SK-N-SH (cell line): ENCODE measurements around the gene CD6. TPM values are rescaled to one million over a fixed set of nuclear protein-coding genes. Genes with fewer than 3 reads are reported as not detected.

ENCODE experiments used
- CTCF ChIA-PET: fragments of 300-600, 350-600 bp; formaldehyde crosslinking; extraction: SDS; loops from one replicate; lab custom pipeline; 2021; lab: Yijun Ruan, JAX
- POLR2A ChIA-PET: fragments of 350-600 bp; sonication (Branson Sonifier 250); formaldehyde crosslinking; extraction: SDS; loops from one replicate; lab custom pipeline; 2020; ENCODE audit warnings: antibody characterized with exemption, inconsistent platforms; lab: Yijun Ruan, JAX
- DNase-seq: peaks from one replicate; pipeline ENCODE4 v3.0.0; 2012
- H2AFZ ChIP-seq: fragments of 200-600 bp; sonication (generic); 2 replicates; pipeline ENCODE4 v1.8.1; 2016; ENCODE audit warnings: antibody characterized with exemption, mild to moderate bottlenecking, low read depth
- H3F3A ChIP-seq: fragments of 200-600 bp; sonication (generic); replicated peaks from 2 replicates; pipeline ENCODE3; 2016; ENCODE audit warnings: antibody characterized with exemption, mild to moderate bottlenecking; ENCODE audit not compliant: insufficient read depth
- H3K27ac ChIP-seq, 2 experiments: fragments of 200-500 bp in 1 of 2; fragments of 200-600 bp in 1 of 2; sonication (Bioruptor generic) in 1 of 2; sonication (generic), shearing (Covaris generic) in 1 of 2; 2 replicates each; pipeline versions ENCODE4 v1.5.1 to v1.6.1; 2014 to 2016; ENCODE audit warnings: low read depth in 2 of 2, inconsistent platforms in 1 of 2, low read length in 1 of 2, mild to moderate bottlenecking in 1 of 2, mixed read lengths in 1 of 2
- H3K27me3 ChIP-seq: fragments of 200-600 bp; sonication (generic), shearing (Covaris generic); 2 replicates; pipeline ENCODE4 v1.6.1; 2016; ENCODE audit warnings: mixed run types; ENCODE audit not compliant: insufficient read depth
- H3K36me3 ChIP-seq, 2 experiments: fragments of 200-500 bp in 1 of 2; fragments of 200-600 bp in 1 of 2; sonication (Bioruptor generic) in 1 of 2; sonication (generic) in 1 of 2; replicated peaks in 1 of 2; 2 replicates each; pipeline versions ENCODE3 to v1.5.1; 2014 to 2016; ENCODE audit warnings: low read length in 1 of 2, mild to moderate bottlenecking in 1 of 2; ENCODE audit not compliant: insufficient read depth in 2 of 2, control insufficient read depth in 1 of 2
- H3K4me1 ChIP-seq, 2 experiments: fragments of 200-500 bp in 1 of 2; fragments of 200-600 bp in 1 of 2; sonication (Bioruptor generic) in 1 of 2; sonication (generic), shearing (Covaris generic) in 1 of 2; 2 replicates each; pipeline versions ENCODE4 v1.5.1 to v1.6.1; 2014 to 2016; ENCODE audit warnings: low read depth in 1 of 2, low read length in 1 of 2, mixed run types in 1 of 2; ENCODE audit not compliant: insufficient read depth in 2 of 2, control insufficient read depth in 1 of 2
- H3K4me2 ChIP-seq: fragments of 200-600 bp; sonication (generic), shearing (Covaris generic); 2 replicates; pipeline ENCODE4 v1.6.1; 2017; ENCODE audit warnings: mixed run types
- H3K4me3 ChIP-seq, 2 experiments: fragments of 200-500 bp in 1 of 2; fragments of 200-600 bp in 1 of 2; sonication (Bioruptor generic) in 1 of 2; sonication (generic), shearing (Covaris generic) in 1 of 2; 2 replicates each; pipeline versions ENCODE4 v1.5.1 to v1.8.1; 2014 to 2016; ENCODE audit warnings: low read depth in 2 of 2, inconsistent platforms in 1 of 2, low read length in 1 of 2, mild to moderate bottlenecking in 1 of 2, mixed read lengths in 1 of 2, moderate library complexity in 1 of 2
- H3K79me2 ChIP-seq: fragments of 200-600 bp; sonication (generic); 2 replicates; pipeline ENCODE4 v1.8.1; 2017; ENCODE audit warnings: mild to moderate bottlenecking; ENCODE audit not compliant: insufficient read depth
- H3K9ac ChIP-seq: fragments of 200-600 bp; sonication (generic); 2 replicates; pipeline ENCODE4 v1.6.1; 2017; ENCODE audit warnings: mixed run types
- H3K9me2 ChIP-seq: fragments of 200-600 bp; sonication (generic); 2 replicates; pipeline ENCODE4 v1.6.1; 2017; ENCODE audit warnings: mixed run types
- H3K9me3 ChIP-seq: fragments of 200-600 bp; sonication (generic); 2 replicates; pipeline ENCODE4 v1.6.1; 2017; ENCODE audit warnings: mixed run types, mild to moderate bottlenecking, moderate library complexity
- H4K20me1 ChIP-seq: fragments of 200-600 bp; sonication (generic); 2 replicates; pipeline ENCODE4 v1.6.1; 2017; ENCODE audit warnings: mild to moderate bottlenecking, mixed run types; ENCODE audit not compliant: insufficient read depth
- EP300 ChIP-seq, 2 experiments: IDR thresholded peaks; 2 replicates each; pipeline versions ENCODE4 v1.4.0 to v1.6.1; 2012; ENCODE audit warnings: borderline replicate concordance in 1 of 2, low read depth in 1 of 2, low read length in 1 of 2
- FOSL2 ChIP-seq: IDR thresholded peaks from 2 replicates; pipeline ENCODE4 v1.4.0; 2012; ENCODE audit warnings: low read depth, mild to moderate bottlenecking, moderate library complexity, borderline replicate concordance
- GABPA ChIP-seq: IDR thresholded peaks from 2 replicates; pipeline ENCODE4 v1.4.0; 2012; ENCODE audit warnings: low read depth, mild to moderate bottlenecking
- MXI1 ChIP-seq: IDR thresholded peaks from 2 replicates; pipeline ENCODE4 v1.6.1; 2012; ENCODE audit warnings: mild to moderate bottlenecking, low read depth, low read length, improper control_type of control experiment
- NFIC ChIP-seq: IDR thresholded peaks from 2 replicates; pipeline ENCODE4 v1.4.0; 2012; ENCODE audit warnings: borderline replicate concordance
- NRF1 ChIP-seq: IDR thresholded peaks from 2 replicates; pipeline ENCODE4 v1.6.1; 2012; ENCODE audit warnings: low read depth, mild to moderate bottlenecking, low read length
- POLR2AphosphoS5 ChIP-seq: IDR thresholded peaks from 2 replicates; pipeline ENCODE4 v1.6.1; 2012; ENCODE audit warnings: low read depth, low read length
- RAD21 ChIP-seq: IDR thresholded peaks from 2 replicates; pipeline ENCODE4 v1.6.1; 2012; ENCODE audit warnings: mild to moderate bottlenecking, low read length
- RCOR1 ChIP-seq: fragments of 150-350 bp; IDR thresholded peaks from 2 replicates; pipeline ENCODE4 v1.6.1; 2017; ENCODE audit warnings: antibody characterized with exemption, low read length
- RFX5 ChIP-seq: IDR thresholded peaks from 2 replicates; pipeline ENCODE4 v1.6.1; 2012; ENCODE audit warnings: mild to moderate bottlenecking, improper control_type of control experiment, low read length
- SIN3A ChIP-seq: IDR thresholded peaks from 2 replicates; pipeline ENCODE4 v1.6.1; 2012; ENCODE audit warnings: low read depth, mild to moderate bottlenecking, low read length, moderate library complexity, borderline replicate concordance
- TCF12 ChIP-seq: IDR thresholded peaks from 2 replicates; pipeline ENCODE4 v1.4.0; 2012
- YY1 ChIP-seq: IDR thresholded peaks from 2 replicates; pipeline ENCODE4 v1.4.0; 2012; ENCODE audit warnings: low read depth, mild to moderate bottlenecking
- WGBS: methylation state at CpG from one replicate; pipeline ENCODE4 v1.1.6; 2017; ENCODE audit warnings: low lambda C conversion rate; 5-methylcytosine and 5-hydroxymethylcytosine counted together
- polyA plus RNA-seq, 3 experiments: library from polyadenylated mRNA; depleted of rRNA; stranded (reverse); fragments of >200 nt; gene quantifications; 2 replicates each; pipeline ENCODE4 v1.2.3, GENCODE V29; 2012
- TF ChIP-seq, protein P1 (sequence below): IDR thresholded peaks from 2 replicates; pipeline ENCODE4; 2012

CD6 gene
- polyA plus RNA-seq, 1 of the 3 experiments (the other 2 are of a cell fraction) = not detected

- Histone ChIP-seq H3K36me3 (no peaks in the 10 kb centered on the region), H4K20me1 (no peaks in the 10 kb centered on the region), H3K4me1 (peaks cover 0 to 4% of the 10 kb centered on the region in 2 experiments; a peak in 1 of 4 replicates), H3K9me2 (no peaks in the 10 kb centered on the region), H2AFZ (no peak overlapping the region), H3K4me2 (no peak overlapping the region), H3K27me3 (peaks cover 5% of the 10 kb centered on the region), H3K27ac (no peak overlapping the region), H3K9me3 (no peaks in the 10 kb centered on the region), H3K9ac (no peak overlapping the region), H3K4me3 (no peak overlapping the region), H3F3A (no peaks in the 10 kb centered on the region), H3K79me2 (no peaks in the 10 kb centered on the region)
- CTCF ChIA-PET = interaction anchor here (1.0 to 2.9 kb wide), 2 partner anchors 10 to 29 kb away, joined by 3 to 9 read pairs; no protein-coding TSS in a partner anchor
- POLR2A ChIA-PET = no interaction called here
- no peak for DNase-seq
- no peak for TF ChIP-seq MXI1
- no peak for TF ChIP-seq TCF12
- no peak for TF ChIP-seq RFX5
- no peak for TF ChIP-seq GABPA
- TF ChIP-seq FOSL2 = no peak
- WGBS = 51% methylated on average over 5 of the region's 5 CpGs
These were observed 21.4 kb downstream of the CD6 start for GRCh38 chr11:60992842-60993409.

DNA sequence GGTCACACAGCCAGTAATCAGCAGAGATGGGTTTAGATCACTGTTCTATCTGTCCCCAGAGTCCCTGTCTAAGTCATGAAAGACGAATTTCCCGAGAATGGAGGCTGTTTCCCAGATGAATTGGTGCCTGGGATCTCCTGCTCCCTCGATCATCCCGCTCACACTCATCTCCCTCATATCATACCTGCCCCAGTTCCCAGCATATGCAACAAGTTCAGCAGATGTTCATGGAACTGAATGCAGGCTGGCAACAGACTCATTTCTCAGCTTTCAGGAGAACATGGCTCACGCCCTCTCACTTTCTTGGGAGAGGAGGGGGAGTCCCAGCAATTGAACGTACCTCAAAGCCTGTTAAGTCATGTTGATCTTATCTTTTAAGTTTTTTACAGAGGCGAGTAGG, 22.1 kb downstream of the CD6 start:
- peaks cover 0 to 4% of the 10 kb centered on the region in 2 experiments; a peak in 1 of 4 replicates for H3K4me1 ChIP-seq
- no peak overlapping the region for H2AFZ ChIP-seq
- TF ChIP-seq RFX5 (no peak), EP300 (IDR thresholded peaks at IDR 0.05; ENCODE audit: borderline replicate concordance in 1 of 2, low read depth in 1 of 2, low read length in 1 of 2) (no peak), POLR2AphosphoS5 (no peak), NFIC (no peak), RAD21 (no peak), GABPA (no peak), RCOR1 (no peak), YY1 (no peak), NRF1 (no peak), SIN3A (no peak)
- TF ChIP-seq, protein P1, sequence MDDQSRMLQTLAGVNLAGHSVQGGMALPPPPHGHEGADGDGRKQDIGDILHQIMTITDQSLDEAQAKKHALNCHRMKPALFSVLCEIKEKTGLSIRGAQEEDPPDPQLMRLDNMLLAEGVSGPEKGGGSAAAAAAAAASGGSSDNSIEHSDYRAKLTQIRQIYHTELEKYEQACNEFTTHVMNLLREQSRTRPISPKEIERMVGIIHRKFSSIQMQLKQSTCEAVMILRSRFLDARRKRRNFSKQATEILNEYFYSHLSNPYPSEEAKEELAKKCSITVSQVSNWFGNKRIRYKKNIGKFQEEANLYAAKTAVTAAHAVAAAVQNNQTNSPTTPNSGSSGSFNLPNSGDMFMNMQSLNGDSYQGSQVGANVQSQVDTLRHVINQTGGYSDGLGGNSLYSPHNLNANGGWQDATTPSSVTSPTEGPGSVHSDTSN = no peak
- TF ChIP-seq, all 33 proteins: peak for 0
- Histone ChIP-seq H3K79me2 (no peaks in the 10 kb centered on the region), H3F3A (no peaks in the 10 kb centered on the region), H3K9me3 (no peaks in the 10 kb centered on the region), H3K9me2 (no peaks in the 10 kb centered on the region), H3K4me3 (no peak overlapping the region), H4K20me1 (no peaks in the 10 kb centered on the region), H3K27ac (no peak overlapping the region), H3K9ac (no peak overlapping the region), H3K27me3 (peaks cover 5% of the 10 kb centered on the region), H3K36me3 (no peaks in the 10 kb centered on the region), H3K4me2 (no peak overlapping the region)
- ChIA-PET CTCF (interaction anchor here (1.0 to 1.3 kb wide), 2 partner anchors 24 to 29 kb away, joined by 3 read pairs; no protein-coding TSS in a partner anchor), POLR2A (no interaction called here)
- DNase-seq = no peak
- 38% methylated on average over 7 of the region's 7 CpGs for WGBS
